ENCODE measurements around the gene OTOA.
A peak's percentile ranks its signal among the peaks of the same experiment; 100 is the strongest.
"Not testable (repeated sequence)": the region's sequence is repeated elsewhere in the genome, so short reads cannot be mapped to it uniquely, and the experiment has no call there.

OTOA gene

DNA sequence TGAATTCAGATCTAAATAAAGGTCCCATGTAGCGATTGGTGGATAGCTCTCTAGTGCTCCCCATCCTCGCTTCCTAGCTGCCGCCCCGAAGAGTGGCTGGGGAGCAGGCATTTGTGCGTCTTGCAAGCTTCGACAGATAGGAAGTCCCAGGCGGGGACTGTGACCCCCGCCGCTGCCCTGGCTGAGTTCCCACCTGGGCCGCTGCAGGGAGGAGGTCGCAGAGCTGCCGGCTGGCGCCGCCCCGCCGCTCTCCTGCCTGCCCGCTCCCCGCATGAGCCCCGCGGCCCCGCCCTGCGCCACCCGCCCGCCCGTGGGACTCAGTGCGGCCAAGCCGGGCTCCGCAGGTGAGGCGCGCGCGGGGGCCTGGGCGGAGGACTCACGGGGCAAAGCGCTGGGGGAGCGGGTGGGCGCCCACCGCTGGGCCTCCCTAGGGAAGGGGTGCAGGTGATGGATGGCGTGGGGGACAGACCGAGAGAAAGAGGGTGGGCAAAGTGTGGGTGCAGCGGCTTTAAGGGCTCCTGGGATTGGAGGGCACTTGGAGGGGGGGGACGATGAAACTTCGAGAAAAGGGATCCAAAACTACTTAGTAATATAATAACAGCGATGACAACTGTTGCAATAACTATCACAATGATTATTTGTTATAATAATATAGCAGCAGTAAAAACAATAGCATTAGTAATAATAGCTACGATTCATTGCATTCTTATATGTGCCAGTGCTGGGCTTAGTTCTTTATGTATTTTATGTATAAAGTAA is at the start of gene OTOA:
TSS of gene OTOA (plus strand) at position 80 of the 759 bp plus-strand sequence. CDS start 14,547 bp downstream, outside the sequence.
- DNase-seq (ENCODE audit: low read depth in 2 of 2) = no peak

DNA sequence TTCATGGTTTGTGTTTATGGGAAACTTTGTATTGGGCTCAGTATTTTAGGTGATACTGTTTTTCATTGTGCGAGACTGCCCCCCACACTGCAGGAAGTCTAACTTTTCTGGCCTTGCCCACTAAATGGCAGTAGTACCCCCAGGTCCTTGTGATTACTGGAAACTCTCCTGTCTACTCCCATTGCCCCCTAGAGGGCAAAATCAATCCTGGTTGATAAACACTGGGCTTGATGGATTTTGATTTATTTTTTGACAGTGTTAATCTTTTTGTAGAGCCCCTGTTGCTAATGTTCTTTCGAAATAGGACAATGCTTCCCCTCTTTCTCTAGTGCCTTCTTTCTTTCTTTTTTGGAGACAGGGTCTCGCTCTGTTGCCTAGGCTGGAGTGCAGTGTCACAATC is 48.9 kb upstream of the OTOA start:
- DNase-seq (ENCODE audit: low read depth in 2 of 2) = no peak

DNA sequence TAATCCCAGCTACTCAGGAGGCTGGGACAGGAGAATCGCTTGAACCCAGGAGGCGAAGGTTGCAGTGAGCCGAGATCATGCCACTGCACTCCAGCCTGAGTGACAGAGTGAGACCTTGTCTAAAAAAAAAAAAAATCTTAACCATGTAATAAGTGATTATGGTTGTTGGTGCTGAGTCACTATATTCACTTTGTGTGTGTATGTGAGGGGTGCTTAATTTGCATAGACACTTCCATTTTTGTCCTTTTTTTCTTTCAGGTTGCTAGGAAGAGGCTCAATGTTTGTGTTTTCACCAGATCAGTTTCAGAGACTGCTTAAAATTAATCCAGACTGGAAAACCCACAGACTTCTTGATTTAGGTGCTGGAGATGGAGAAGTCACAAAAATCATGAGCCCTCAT is 46.2 kb upstream of the OTOA start:
- DNase-seq (ENCODE audit: low read depth in 2 of 2) = no peak

DNA sequence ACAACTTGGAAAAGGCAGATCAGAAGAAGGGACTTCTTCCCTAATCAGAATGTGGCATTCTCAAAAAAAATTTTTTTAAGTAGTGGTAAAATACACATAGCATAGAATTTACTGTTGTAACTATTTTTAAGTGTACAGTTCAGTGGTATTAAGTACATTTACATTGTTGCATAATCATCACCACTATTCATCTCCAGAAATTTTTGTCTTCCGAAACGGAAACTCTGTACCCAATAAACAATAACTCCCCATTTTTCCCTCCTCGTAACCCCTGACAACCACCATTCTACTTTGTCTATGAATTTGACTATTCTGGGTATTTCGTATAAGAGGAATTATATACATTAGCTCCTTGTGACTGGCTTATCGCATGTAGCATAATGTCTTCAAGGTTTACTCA is 45.5 kb upstream of the OTOA start:
- DNase-seq (ENCODE audit: low read depth in 2 of 2) = no peak

DNA sequence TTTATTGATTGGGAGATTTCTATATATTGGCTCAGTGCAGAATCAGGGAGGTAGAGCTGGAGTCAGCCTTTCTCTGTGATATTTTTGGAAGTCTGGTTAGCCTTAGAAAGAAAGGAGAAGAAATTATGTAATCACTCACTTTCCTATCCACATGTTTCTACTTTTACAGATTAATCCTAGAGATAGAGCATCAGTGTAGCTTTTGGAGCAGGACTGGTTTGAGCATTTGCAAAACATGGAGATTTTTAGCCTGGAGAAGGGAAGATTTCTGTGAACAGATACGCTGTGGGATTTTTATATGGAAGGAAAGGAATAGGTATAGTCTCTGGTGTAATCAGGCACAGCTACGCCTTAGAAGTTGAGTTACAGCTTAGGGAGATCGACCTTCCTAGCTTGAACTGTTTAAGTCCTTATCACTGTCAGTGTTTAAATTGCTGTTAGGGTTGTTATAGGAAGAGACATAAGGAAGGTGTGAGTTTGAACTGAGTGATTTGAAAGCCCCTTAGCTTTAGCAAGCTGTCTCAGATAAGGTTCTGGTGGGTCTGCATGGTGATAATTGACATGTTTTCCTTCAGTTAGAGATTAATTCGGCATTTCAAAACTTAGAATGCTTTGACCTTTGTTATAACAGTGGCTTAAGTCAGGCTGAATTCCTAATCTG is 43.9 kb upstream of the OTOA start:
- no peak for DNase-seq (ENCODE audit: low read depth in 2 of 2)

DNA sequence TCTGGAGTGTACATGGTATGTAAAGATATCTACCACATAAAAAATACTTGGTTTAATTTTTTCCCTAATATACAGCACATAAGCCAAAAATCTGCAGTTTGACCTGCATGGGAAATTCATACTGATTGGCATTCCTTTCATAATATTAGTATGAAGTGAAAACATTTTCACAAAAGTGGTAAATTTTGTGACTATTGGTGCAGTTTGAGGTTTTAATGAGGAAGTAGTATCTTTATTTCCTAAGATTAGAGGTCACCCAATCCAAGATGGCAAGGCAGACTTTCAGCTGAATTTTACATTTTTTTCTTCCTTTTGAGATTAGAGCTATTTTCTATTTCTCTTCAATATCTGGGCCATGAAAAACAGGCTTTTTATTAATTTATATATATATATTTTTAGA is 43.2 kb upstream of the OTOA start:
- DNase-seq (ENCODE audit: low read depth in 2 of 2) = no peak

DNA sequence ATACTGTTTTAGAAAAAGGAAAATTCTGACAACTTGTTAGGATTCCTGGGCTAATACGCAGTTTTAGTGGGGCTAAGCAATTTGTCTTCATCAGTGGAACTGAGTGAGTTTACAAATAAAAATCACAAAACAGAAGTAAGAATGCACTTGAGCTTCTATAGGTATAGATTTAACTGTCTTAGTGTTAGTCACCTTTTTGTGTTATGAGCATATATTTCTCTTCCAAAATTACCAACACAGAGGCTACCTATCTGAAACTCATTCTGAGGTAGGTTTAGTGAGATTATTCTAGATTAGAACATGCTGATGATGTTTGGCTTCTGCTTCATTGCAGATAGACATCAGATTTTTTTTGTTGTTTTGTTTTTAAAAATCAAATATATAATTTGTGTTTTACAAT is 41.2 kb upstream of the OTOA start:
- no peak for DNase-seq (ENCODE audit: low read depth in 2 of 2)

DNA sequence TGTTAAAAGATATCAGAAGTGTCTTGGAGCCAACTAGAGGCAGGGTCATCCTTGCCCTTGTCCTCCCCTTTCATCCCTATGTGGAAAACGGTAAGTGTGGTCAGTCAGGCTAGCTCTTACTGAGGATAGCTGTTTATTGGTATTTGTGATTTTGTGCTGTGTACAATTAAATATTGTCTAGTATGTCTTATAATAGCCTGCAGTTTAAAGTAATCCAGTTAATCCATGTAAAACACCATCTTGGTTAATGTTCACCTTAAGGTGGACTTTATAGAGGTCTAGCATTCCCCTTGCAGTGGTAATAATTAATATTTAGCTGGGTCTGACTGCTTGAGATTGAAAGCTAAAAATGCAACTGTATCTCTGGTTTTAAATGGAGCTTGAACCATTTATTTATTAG is 38.7 kb upstream of the OTOA start:
- no peak for DNase-seq (ENCODE audit: low read depth in 2 of 2)

DNA sequence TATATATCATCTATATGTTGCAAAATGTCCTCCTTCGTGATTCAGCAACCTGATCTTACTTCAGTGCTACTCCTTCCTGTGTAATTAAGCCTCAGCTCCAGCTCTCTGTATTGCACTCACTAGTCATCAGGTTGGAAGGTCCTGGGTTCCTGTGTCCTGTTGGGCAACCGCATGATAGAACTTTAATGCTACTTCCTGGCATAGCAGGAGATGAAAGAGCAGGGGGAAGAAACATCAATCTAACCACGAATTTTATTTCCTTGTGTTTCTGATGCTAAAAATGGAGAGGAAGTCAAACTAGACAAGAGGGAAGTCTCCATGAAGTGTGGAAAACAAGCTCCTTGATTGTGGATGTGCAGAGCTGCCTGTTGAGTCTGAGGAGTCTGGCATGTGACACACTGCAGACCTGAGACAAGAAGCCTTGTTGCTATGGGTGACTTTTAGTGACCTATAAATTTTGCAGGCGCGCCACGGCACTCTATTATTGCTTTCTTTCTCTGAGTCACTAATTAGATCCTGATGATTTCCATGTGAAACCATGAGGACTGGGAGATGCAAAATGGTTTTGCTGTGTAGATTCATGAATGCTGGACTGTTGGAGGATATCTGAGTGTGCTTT is 37.0 kb upstream of the OTOA start:
- DNase-seq (ENCODE audit: low read depth in 2 of 2) = peak; percentile 77 to 79

DNA sequence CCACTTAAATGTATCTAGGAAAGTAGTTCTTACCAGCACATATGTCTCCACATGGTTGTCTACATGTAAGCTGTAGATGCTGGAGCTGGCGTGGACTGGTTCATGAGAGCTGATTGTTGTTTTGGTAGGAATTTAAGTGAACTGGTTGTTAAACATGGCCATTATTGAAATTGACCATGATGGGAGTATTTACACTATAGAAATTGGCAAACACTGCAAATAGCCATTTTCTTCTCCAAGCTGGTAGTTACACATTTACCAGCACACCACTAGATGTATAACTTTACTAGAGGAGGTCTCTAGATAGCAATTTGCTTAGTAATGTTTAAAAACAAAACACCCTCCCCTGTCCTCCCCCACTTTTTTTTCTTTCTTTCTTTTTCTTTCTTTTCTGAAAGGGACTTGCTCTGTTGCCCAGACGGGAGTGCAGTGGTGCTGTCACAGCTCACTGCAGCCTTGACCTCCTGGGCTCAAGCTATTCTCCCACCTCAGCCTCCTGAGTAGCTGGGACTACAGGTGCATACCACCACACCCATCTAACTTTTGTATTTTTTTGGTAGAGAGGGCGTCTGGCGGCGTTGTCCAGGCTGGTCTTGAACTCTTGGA is 35.5 kb upstream of the OTOA start:
- no peak for DNase-seq (ENCODE audit: low read depth in 2 of 2)

DNA sequence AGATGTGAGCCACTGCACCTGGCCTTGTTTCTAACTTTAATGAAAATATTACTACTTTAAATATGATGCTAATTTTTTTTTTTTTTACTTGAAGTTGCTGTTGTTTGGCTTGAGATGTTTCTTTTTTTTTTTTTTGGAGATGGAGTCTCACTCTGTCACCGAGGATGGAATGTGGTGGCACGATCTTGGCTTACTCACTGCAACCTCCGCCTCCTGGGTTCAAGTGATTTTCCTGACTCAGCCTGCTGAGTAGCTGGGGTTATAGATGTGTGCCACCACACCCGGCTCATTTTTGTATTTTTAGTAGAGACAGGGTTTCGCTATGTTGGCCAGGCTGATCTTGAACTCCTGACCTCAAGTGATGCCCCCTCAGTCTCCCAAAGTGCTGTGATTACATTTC is 35.0 kb upstream of the OTOA start:
- no peak for DNase-seq (ENCODE audit: low read depth in 2 of 2)

DNA sequence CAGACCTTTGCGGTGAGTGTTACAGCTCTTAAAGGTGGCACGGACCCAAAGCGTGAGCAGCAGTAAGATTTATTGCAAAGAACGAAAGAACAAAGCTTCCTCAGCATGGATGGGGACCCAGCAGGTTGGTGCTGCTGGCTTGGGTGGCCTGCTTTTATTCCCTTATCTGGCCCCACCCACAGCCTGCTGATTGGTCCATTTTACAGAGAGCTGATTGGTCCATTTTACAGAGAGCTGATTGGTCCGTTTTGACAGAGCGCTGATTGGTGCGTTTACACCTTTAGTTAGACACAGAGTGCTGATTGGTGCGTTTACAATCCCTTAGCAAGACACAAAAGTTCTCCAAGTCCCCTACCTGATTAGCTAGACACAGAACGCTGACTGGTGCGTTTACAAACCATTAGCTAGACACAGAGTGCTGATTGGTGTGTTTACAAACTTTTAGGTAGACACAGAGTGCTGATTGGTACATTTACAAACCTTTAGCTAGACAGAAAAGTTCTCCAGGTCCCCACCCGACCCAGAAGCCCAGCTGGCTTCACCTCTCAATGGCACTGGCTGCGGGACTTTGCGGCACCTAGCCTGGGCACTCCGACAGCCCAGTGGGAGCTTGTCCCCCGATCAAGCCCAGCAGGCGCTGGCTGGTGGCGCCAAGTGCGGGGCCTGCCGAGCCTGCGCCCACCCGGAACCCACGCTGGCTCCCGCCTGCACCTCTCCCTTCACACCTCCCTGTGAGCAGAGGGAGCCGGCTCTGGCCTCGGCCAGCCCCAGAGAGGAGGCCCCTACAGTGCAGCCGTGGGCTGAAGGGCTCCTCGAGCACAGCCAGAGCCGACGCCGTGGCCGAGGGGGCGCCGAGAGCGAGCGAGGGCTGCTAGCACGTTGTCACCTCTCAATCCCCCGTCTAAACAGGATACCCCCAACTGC is 33.9 kb upstream of the OTOA start:
- DNase-seq (ENCODE audit: low read depth in 2 of 2) = not testable (repeated sequence)

DNA sequence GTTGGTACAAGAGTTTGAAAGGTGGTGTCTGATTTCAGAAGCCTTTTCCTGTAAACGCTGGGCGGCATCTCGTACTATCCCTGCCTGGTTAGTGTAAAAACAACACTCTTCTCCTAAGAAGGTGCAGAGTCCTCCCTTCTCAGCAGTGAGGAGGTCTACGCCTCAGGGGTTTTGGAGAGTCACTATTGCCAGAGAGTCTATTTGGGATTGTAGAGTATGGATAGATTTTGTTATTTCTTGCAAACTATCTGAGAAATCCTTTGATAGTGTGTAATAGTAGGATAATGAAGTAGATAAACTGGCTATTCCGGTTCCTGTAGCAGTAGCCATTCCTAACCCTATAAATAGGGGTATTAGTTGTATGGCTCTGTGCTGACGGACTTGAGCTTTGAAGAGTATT is 32.9 kb upstream of the OTOA start:
- not testable (repeated sequence) for DNase-seq (ENCODE audit: low read depth in 2 of 2)

DNA sequence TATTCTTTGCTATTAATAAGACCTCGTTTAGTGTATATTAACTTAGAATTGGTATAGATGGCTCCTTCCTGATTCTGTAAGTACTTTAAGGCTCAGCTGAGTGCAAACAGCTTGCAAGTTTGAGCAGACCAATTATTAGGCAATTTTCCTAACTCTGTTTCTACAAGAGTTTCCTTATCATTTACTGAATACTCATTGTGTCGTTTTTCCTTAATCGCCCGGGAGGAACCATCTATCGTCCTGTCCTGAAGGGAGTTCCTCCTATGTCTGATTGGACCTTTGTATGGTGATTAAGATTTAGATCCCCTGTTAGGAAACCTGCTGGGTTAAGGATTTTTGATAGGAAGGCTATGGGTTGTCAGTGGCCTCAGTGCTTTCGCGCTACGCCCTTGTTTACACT is 32.4 kb upstream of the OTOA start:
- DNase-seq (ENCODE audit: low read depth in 2 of 2) = not testable (repeated sequence)

DNA sequence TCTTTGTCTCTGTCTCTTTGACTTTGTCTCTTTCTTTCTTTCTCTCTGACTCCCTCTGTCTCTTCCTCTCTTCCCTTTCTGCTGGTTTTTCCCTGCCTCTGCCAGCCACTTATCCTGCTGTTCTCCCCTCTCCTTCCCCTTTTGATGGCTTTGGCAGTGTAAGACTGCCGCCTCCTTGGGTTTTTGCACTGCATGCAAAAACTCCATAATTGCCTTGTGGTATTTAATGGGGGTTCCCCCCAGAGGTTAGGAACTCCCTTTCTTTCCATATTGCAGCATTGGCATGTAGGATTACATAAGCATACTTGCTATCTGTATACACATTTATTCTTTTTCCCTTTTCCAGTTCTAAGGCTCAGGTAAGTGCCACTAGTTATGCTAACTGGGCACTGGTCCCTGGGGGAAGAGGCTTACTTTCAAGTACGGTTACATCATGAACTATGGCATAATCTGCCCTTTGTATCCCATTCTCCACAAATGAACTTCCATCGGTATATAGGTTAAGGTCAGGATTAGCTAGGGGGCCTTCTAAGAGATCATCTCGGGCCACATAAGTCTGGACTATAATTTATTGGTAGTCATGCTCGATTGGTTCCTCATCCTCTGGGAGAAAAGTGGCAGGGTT is 31.7 kb upstream of the OTOA start:
- DNase-seq (ENCODE audit: low read depth in 2 of 2) = not testable (repeated sequence)

DNA sequence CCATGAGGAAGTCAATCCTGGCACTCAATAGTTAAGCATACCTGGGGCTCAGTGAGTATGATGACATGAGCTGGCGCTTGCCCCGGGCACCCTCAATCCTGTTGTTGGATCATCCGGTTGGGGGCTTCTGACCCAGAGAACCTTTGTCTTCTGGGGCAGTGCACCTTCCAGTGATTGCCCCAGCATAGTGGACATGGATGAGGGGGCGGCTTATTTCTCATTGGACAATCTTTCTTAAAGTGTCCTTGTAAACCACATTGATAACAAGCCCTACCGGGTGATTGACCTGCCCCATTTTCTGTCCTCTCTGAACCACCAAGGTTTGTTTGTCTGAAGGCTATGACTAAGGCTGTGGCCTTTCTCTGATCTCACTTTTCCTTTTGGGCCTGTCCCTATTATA is 29.6 kb upstream of the OTOA start:
- DNase-seq (ENCODE audit: low read depth in 2 of 2) = no peak

DNA sequence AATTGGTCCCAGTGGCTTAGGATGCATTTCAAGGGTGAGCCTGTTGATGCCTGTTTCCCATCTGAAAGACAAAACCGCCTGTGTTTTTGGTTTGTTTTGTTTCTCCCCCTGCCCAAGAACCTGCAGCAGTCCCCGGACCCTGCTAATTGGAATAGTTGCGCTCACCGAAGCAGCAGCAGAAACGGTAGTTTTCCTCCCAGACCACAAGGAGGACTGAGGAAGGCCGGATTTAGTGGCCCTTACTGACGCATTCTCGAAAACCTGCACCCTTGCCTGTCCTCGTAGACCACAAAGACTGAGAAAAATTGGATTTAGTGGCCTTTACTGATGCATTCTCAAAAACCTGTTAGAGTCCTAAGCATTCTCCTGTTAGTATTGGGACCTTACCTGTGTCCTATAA is 28.1 kb upstream of the OTOA start:
- DNase-seq (ENCODE audit: low read depth in 2 of 2) = not testable (repeated sequence)

DNA sequence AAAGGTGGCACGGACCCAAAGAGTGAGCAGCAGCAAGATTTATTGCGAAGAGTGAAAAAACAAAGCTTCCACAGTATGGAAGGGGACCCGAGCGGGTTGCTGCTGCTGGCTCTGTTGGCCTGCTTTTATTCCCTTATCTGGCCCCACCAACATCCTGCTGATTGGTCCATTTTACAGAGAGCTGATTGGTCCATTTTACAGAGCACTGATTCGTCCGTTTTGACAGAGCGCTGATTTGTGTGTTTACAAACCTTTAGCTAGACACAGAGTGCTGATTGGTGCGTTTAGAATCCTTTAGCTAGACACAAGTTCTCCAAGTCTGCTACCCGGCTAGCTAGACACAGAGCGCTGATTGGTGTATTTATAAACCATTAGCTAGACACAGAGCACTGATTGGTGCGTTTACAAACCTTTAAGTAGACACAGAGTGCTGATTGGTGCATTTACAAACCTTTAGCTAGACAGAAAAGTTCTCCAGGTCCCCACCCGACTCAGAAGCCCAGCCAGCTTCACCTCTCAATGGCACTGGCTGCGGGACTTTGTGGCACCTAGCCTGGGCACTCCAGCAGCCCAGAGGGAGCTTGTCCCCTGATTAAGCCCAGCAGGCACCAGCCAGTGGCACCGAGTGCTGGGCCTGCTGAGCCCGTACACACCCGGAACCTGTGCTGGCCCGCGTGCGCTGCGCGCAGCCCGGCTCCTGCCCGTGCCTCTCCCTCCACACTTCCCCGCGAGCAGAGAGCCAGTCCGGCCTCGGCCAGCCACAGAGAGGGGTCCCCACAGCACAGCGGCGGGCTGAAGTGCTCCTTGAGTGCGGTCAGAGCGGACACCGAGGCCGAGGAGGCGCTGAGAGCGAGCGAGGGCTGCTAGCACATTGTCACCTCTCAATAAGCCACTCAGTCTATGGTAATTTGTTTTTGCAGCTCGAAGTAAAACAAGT is 26.5 kb upstream of the OTOA start:
- DNase-seq (ENCODE audit: low read depth in 2 of 2) = no peak

DNA sequence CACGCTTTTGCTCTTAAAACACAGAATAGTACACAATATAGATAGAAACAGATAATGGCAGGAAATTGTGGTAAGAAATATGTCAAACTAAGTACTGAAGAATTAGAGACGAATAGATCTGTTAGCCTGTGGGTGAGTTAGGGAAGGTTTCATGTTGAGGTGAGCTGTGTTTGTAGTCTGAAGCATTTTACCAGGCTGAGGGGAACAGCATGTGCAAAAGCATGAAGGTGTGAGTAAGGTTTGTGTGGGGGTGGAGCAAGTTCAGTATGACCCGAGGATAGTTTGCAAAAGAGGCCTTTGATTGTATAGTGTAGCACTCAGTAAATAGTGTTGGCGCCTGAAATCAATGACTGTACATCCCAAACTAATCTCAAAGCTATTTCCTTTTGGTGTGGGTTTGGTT is 25.2 kb upstream of the OTOA start:
- peak; percentile 8 to 14 for DNase-seq (ENCODE audit: low read depth in 2 of 2)

DNA sequence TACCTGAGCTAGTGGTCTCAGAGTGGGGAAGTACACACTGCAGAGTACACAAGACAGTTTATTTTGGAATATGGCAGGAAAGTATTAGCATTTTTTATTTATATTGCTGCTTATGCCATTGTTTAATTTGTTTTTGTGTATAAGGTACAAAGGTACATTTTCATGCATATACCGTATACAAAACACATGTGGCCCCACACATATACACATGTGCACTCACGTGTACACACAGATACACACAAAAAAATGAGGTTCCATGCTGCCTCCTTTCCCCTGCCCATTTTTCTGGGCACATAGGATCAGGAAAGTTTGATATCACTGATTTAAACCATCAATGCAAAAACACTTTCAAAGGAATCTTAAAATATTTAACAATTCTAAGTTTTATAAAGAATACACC is 24.3 kb upstream of the OTOA start:
- DNase-seq (ENCODE audit: low read depth in 2 of 2) = no peak
